Activated CD8-positive, alpha-beta T cell treated with anti-CD3 and anti-CD28 coated beads for 36 hours (primary cell): ENCODE measurements around the gene GRIN2B. TPM values are rescaled to one million over a fixed set of nuclear protein-coding genes. Genes with fewer than 3 reads are reported as not detected.

Source experiments
- ATAC-seq: fragments of 200-7000 bp; cut with Tn5 transposase; one replicate; pipeline ENCODE4 v1.10.0; 2021; ENCODE audit warnings: mild to moderate bottlenecking, moderate library complexity
- CTCF ChIA-PET: fragments of 350-600 bp; sonication (Branson Sonifier 250); formaldehyde crosslinking; loops from one replicate; lab custom pipeline; 2021; ENCODE audit warnings: antibody characterized with exemption; lab: Charles Lee
- POLR2A ChIA-PET: fragments of 350-600 bp; sonication (Branson Sonifier 250); formaldehyde crosslinking; loops from one replicate; lab custom pipeline; 2021; ENCODE audit warnings: antibody characterized with exemption; lab: Charles Lee
- DNase-seq: peaks from one replicate; pipeline ENCODE4 v3.0.0-alpha.2; 2020
- H3K27ac Mint-ChIP-seq: one replicate; pipeline ENCODE4 v1.8.0; 2021; ENCODE audit warnings: mild to moderate bottlenecking, mixed read lengths
- H3K27me3 Mint-ChIP-seq: one replicate; pipeline ENCODE4 v1.8.0; 2021; ENCODE audit warnings: mixed read lengths
- H3K36me3 Mint-ChIP-seq: one replicate; pipeline ENCODE4 v1.8.0; 2021; ENCODE audit warnings: low read depth, mixed read lengths
- H3K4me1 Mint-ChIP-seq: one replicate; pipeline ENCODE4 v1.8.0; 2021; ENCODE audit warnings: low read depth, mixed read lengths
- H3K4me3 Mint-ChIP-seq: one replicate; pipeline ENCODE4 v1.8.0; 2021; ENCODE audit warnings: mild to moderate bottlenecking, moderate library complexity, mixed read lengths
- H3K9me3 Mint-ChIP-seq: one replicate; pipeline ENCODE4 v1.8.0; 2021; ENCODE audit warnings: mixed read lengths
- intact Hi-C: fragments of 100-400 bp; cut with micrococcal nuclease; formaldehyde crosslinking; loops from one replicate; pipeline ENCODE4 v1.10.0; 2022
- total RNA-seq, 2 experiments: library from RNA; stranded (reverse); gene quantifications; one replicate each; pipeline ENCODE4 v1.2.3, GENCODE V29; 2021
- TF ChIP-seq, protein P1 (sequence below): fragments of 200-600 bp; IDR thresholded peaks from one replicate; pipeline ENCODE4 v1.8.0; 2022; ENCODE audit warnings: antibody characterized with exemption, mild to moderate bottlenecking

Gene GRIN2B
- total RNA-seq, result not detected

GRCh38 chr12:13981296-13981962, at the start of gene GRIN2B:
Gene GRIN2B (minus strand): TSS chr12:13981602. CDS start chr12:13866208, 115,394 bp downstream.
- intact Hi-C loops, result no loop called here
- no peak for ATAC-seq
- ChIA-PET POLR2A (no interaction called here), CTCF (interaction anchor here (0.8 kb wide), 1 partner anchor 186 kb away, joined by 3 read pairs; no protein-coding TSS in a partner anchor)
- DNase-seq, result peak; percentile 9
- H3K27ac Mint-ChIP-seq, result no peak within 1 kb of the TSS
- H3K4me3 Mint-ChIP-seq, result no peak within 1 kb of the TSS
- no peaks in the 10 kb centered on the region for H3K36me3 Mint-ChIP-seq
- peaks cover 9% of the 10 kb centered on the region for H3K4me1 Mint-ChIP-seq
- TF ChIP-seq, protein P1, sequence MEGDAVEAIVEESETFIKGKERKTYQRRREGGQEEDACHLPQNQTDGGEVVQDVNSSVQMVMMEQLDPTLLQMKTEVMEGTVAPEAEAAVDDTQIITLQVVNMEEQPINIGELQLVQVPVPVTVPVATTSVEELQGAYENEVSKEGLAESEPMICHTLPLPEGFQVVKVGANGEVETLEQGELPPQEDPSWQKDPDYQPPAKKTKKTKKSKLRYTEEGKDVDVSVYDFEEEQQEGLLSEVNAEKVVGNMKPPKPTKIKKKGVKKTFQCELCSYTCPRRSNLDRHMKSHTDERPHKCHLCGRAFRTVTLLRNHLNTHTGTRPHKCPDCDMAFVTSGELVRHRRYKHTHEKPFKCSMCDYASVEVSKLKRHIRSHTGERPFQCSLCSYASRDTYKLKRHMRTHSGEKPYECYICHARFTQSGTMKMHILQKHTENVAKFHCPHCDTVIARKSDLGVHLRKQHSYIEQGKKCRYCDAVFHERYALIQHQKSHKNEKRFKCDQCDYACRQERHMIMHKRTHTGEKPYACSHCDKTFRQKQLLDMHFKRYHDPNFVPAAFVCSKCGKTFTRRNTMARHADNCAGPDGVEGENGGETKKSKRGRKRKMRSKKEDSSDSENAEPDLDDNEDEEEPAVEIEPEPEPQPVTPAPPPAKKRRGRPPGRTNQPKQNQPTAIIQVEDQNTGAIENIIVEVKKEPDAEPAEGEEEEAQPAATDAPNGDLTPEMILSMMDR, result no peak
- peaks cover 3% of the 10 kb centered on the region for H3K9me3 Mint-ChIP-seq
- H3K27me3 Mint-ChIP-seq, result peaks cover 66% of the 10 kb centered on the region

DNA sequence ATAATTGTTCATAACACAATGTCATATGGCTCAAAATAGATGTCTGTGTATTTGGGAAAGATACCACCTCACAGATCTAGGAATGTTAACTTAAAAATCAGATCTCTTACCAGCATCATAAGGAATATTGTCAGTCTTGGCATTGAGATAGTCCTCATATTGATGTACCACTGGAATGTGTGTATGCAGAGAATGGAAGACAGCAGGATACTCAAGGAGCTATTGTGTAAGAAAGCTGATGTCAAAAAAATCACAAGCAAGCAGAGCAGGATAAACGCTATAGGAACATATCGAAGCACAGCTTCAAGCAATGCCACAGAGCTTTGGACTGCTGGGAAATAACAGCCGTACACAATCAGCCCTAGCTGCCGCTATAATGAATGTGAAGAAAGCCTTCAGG, 45.1 kb upstream of the GRIN2B start:
- intact Hi-C loops, result no loop called here
- Mint-ChIP-seq H3K9me3 (no peaks in the 10 kb centered on the region), H3K4me1 (no peaks in the 10 kb centered on the region), H3K27ac (no peak overlapping the region), H3K4me3 (no peak overlapping the region), H3K36me3 (no peaks in the 10 kb centered on the region), H3K27me3 (no peaks in the 10 kb centered on the region)
- no peak for ATAC-seq
- TF ChIP-seq, protein P1, result no peak
- DNase-seq, result no peak
- ChIA-PET POLR2A (no interaction called here), CTCF (no interaction called here)

DNA sequence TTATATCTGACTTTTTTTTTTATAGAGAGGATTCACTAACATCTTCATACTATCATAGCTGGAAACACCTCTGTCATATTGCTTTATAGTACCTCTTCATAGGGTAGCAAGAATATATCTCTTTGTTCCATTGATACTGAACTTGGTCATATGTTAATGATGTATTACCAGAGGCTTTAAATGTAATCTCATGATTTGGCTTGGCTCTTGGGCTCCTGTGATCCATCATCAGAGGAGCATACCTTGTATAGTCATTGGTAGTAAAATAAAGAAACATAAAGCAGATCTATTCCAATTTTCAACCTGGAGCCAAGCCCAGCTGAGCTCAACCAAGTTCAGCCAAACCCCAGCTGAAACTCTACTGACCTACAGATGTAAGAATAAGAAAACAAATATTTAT, 43.2 kb upstream of the GRIN2B start:
- no peak overlapping the region for H3K27ac Mint-ChIP-seq
- TF ChIP-seq, protein P1, result no peak
- no peaks in the 10 kb centered on the region for H3K36me3 Mint-ChIP-seq
- POLR2A ChIA-PET, result no interaction called here
- intact Hi-C loops, result no loop called here
- DNase-seq, result no peak
- ATAC-seq, result no peak
- no peak overlapping the region for H3K4me3 Mint-ChIP-seq
- no peaks in the 10 kb centered on the region for H3K4me1 Mint-ChIP-seq
- H3K27me3 Mint-ChIP-seq, result no peaks in the 10 kb centered on the region
- CTCF ChIA-PET, result interaction anchor here (1.7 kb wide), 1 partner anchor 9 kb away, joined by 4 read pairs; no protein-coding TSS in a partner anchor
- H3K9me3 Mint-ChIP-seq, result no peaks in the 10 kb centered on the region

GRCh38 chr12:14018080-14018479, 36.7 kb upstream of the GRIN2B start:
- ChIA-PET POLR2A (no interaction called here), CTCF (no interaction called here)
- H3K27ac Mint-ChIP-seq, result no peak overlapping the region
- no peaks in the 10 kb centered on the region for H3K4me1 Mint-ChIP-seq
- ATAC-seq (no peak), DNase-seq (no peak)
- H3K27me3 Mint-ChIP-seq, result no peaks in the 10 kb centered on the region
- intact Hi-C loops, result no loop called here
- H3K4me3 Mint-ChIP-seq, result no peak overlapping the region
- TF ChIP-seq, protein P1, result no peak
- H3K9me3 Mint-ChIP-seq, result no peaks in the 10 kb centered on the region
- H3K36me3 Mint-ChIP-seq, result no peaks in the 10 kb centered on the region

DNA sequence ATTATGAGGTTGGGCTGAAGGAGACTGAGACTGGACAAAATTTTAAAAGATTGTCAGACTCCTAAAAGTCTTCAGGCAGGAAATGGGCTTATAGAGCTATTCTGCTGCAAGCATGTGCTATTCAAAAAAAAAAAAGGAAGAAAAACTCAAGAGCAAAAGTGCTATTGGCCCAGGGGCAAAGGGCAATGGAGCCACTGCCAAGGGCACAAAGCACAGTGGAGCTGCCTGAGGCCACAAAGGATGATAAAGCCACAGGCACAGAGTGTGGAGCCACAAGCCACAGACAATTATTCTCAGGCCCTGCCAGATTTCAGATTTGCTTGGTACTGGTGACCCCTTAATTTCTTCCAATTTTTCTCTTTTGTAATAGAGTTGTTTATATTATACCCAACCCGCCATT, 29.6 kb upstream of the GRIN2B start:
- POLR2A ChIA-PET, result no interaction called here
- Mint-ChIP-seq H3K4me3 (no peak overlapping the region), H3K27me3 (peaks cover 3% of the 10 kb centered on the region), H3K9me3 (peaks cover 2% of the 10 kb centered on the region), H3K27ac (no peak overlapping the region), H3K4me1 (no peaks in the 10 kb centered on the region), H3K36me3 (no peaks in the 10 kb centered on the region)
- ATAC-seq (no peak), DNase-seq (no peak)
- TF ChIP-seq, protein P1, result no peak
- intact Hi-C loops, result no loop called here
- CTCF ChIA-PET, result no interaction called here
